Esophagus squamous epithelium (tissue), 5 donors: Measurements from ENCODE around the gene NTN5. TPM values are rescaled to one million over a fixed set of nuclear protein-coding genes. Genes with fewer than 3 reads are reported as not detected.
A peak's percentile ranks its signal among the peaks of the same experiment; 100 is the strongest.

Source experiments
- DNase-seq: peaks from one replicate; lab custom pipeline; 2025; lab: John Stamatoyannopoulos, UW
- H3K27ac ChIP-seq, 4 donors: fragments of 200-600 bp; sonication (generic); one replicate each; pipeline ENCODE4 v1.5.1; 2016 to 2019; ENCODE audit warnings: mild to moderate bottlenecking in 1 of 4
- H3K27me3 ChIP-seq, 4 donors: fragments of 200-600 bp; sonication (generic); 1 replicate in 3 of 4; 2 replicates in 1 of 4; pipeline versions ENCODE4 v1.5.1 to v1.6.0; 2017 to 2021; ENCODE audit warnings: antibody characterized with exemption in 1 of 4
- H3K36me3 ChIP-seq, 3 donors: fragments of 200-600 bp; sonication (generic); one replicate each; pipeline ENCODE4 v1.5.1; 2016 to 2019
- H3K4me1 ChIP-seq, 3 donors: fragments of 200-600 bp; sonication (generic); one replicate each; pipeline ENCODE4 v1.5.1; 2017 to 2019
- H3K4me3 ChIP-seq, 4 donors: fragments of 200-600 bp; sonication (generic); 1 replicate in 3 of 4; 2 replicates in 1 of 4; pipeline ENCODE4 v1.5.1; 2016 to 2019; ENCODE audit warnings: mild to moderate bottlenecking in 2 of 4, moderate library complexity in 1 of 4
- H3K9me3 ChIP-seq, 3 donors: fragments of 200-600 bp; sonication (generic); one replicate each; pipeline ENCODE4 v1.5.1; 2016 to 2019
- POLR2A ChIP-seq, 4 donors: fragments of 450-650 bp; IDR thresholded peaks; one replicate each; pipeline ENCODE4 v1.6.1; 2017; ENCODE audit warnings: antibody characterized with exemption in 4 of 4, mild to moderate bottlenecking in 4 of 4, moderate library complexity in 3 of 4
- WGBS, 2 donors: methylation state at CpG; one replicate each; pipeline ENCODE4 v1.1.5; 2018; 5-methylcytosine and 5-hydroxymethylcytosine counted together
- intact Hi-C: fragments of 100-400 bp; cut with DNase I; formaldehyde crosslinking; loops from one replicate; pipeline ENCODE4 v1.15.0; 2022
- total RNA-seq, 4 donors: library from RNA; depleted of rRNA; stranded (reverse); fragments of >200 nt; gene quantifications; one replicate each; pipeline ENCODE4 v1.1.0, GENCODE V29; 2016
- TF ChIP-seq, protein P1 (sequence below), 6 experiments: fragments of 450-650 bp in 4 of 6; fragments of 200-600 bp in 2 of 6; sonication (generic) in 2 of 6; IDR thresholded peaks; one replicate each; pipeline ENCODE4 v1.5.1; 2016 to 2019; ENCODE audit warnings: antibody characterized with exemption in 6 of 6, mild to moderate bottlenecking in 4 of 6, moderate library complexity in 4 of 6
- donor health status: DM: yes; HTN: yes; CAD: no.

Gene NTN5
- total RNA-seq, 4 donors from 2014 or later, result 0.57 TPM; not detected in 3

DNA sequence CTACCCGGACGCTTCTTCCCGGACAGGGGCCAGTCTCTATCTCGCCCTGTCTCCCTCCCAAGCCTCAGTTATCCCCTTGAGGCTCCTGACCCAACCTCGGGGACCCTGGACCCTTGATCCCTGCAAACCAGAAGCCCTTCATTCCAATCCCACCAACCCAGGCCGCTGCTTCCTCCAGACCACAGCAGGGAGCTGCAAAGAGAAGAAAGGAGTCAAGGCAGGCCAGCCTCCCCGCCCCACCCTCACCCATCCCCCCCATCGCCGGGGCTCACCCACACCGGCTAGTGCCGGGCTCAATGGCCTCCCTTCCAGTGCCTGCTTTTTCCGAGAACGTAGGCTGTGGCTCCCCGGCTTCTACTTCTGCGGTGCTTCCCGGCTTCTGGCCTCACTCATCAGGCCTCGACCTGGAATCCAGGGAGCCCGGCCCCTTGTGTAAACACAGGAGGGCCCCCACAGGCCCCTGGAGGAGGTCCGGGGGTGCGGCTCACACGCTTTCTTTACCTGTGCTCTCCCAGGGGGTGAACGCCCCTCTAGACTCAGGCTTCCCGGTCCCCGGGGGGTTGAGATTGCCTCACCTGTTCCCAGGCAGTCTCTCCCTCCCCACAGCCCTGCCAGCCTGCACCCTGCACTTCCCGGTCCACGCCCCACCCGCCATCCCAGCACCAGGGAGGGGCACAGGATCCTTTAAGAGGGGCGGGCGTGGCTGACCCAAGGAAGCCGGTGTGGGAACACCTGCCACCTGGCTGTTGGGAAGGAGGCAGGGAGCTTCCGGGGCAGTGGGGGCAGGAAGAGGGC lies 58.2 kb downstream of the NTN5 start, which contains the start of gene FAM83E:
FAM83E (minus strand) TSS at position 641 of the 795 bp plus-strand sequence. CDS start 1,704 bp downstream, outside the sequence.
- Histone ChIP-seq H3K36me3 (peaks cover 17 to 32% (median 24%) of the 10 kb centered on the region in 3 donors), H3K4me3 (peak within 1 kb of the TSS; percentile 14 to 96 (median 29)), H3K9me3 (no peaks in the 10 kb centered on the region), H3K27ac (peak within 1 kb of the TSS; percentile 91 to 96 (median 94)), H3K27me3 (no peaks in the 10 kb centered on the region), H3K4me1 (peaks cover 26 to 50% (median 32%) of the 10 kb centered on the region in 3 donors)
- intact Hi-C loops, result no loop called here
- 30 to 33% methylated on average over 15 to 18 of the region's 31 CpGs for WGBS, 2 donors
- peak in 2 of 4 donors; percentile 25 to 45 for TF ChIP-seq POLR2A (IDR thresholded peaks at IDR 0.05)
- TF ChIP-seq, protein P1, sequence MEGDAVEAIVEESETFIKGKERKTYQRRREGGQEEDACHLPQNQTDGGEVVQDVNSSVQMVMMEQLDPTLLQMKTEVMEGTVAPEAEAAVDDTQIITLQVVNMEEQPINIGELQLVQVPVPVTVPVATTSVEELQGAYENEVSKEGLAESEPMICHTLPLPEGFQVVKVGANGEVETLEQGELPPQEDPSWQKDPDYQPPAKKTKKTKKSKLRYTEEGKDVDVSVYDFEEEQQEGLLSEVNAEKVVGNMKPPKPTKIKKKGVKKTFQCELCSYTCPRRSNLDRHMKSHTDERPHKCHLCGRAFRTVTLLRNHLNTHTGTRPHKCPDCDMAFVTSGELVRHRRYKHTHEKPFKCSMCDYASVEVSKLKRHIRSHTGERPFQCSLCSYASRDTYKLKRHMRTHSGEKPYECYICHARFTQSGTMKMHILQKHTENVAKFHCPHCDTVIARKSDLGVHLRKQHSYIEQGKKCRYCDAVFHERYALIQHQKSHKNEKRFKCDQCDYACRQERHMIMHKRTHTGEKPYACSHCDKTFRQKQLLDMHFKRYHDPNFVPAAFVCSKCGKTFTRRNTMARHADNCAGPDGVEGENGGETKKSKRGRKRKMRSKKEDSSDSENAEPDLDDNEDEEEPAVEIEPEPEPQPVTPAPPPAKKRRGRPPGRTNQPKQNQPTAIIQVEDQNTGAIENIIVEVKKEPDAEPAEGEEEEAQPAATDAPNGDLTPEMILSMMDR (IDR thresholded peaks at IDR 0.05), result peak in 4 of 6 experiments; percentile 14 to 55 (median 42)
- DNase-seq, result no peak

DNA sequence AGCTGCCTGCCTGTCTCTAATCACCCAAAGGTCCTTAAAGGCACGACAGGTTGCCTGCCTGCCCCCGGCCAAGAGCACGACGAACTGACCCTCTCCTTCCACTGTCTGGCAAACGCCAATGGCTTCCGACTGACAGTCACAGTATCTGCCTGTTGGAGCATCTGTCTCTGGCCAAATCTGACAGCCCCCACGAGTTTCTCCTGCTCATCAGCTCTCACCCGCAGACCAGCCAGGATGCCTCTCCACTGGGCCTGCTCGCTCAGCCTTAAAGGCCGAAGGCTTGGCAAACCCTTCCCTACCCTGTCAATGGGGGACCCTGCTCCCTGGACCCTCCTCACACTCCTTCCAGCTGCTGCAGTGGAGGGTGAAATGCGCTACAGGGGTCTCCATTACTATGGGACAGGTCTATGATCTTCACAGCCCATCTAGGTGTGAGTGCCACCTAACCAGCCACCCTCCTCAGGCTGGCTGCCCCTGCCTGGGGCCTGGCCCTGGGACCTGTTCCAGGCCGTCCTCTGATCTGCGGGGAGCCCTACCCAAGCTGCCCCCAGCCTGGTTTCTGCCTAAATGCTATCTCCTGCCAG lies 58.9 kb downstream of the NTN5 start:
- DNase-seq, result no peak

DNA sequence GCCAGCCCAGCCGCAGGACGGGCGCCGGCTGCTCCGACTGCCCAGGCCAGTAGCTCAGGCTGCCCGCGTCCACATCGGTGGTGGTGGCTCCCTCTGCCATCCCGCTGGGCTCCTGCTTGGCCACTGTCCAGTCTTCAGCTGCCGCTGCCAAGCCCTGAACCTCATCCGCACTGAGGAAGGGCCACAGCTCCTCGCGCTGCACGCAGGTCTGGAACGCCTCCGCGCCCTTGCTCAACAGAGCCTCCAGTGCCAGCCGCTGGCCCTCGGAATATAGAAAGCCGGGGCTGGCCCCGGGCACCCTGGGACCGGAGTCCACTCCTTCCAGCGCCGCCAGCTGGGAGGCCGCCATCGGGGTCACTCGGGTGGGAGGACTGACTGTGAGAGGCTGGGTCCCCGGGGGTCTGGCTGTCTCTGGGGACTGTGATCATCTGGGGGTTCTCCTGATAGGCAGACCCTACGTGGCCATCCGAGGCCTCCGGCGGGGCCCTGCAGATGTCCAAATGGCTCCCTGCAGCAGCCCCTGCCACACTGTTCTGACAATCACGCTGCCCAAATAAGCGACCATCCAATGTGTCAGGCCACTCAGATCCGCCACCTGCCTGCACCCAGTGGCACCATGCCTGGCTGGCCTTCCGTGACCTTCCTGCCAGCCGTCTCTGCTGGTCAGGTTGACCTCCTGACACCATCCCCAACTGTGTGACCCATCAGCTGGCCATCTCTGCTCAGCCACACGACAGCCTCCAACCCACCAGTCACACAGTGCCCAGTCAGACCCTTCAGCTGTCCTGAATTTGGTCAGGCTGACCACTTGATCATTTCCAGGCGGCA lies 59.6 kb downstream of the NTN5 start:
- Histone ChIP-seq H3K27me3 (no peaks in the 10 kb centered on the region), H3K9me3 (no peaks in the 10 kb centered on the region), H3K4me1 (peaks cover 23 to 49% (median 31%) of the 10 kb centered on the region in 3 donors), H3K27ac (peak overlapping the region in 3 of 4 donors; percentile 93 to 96 (median 96)), H3K4me3 (peak overlapping the region in 1 of 4 donors; percentile 54), H3K36me3 (peaks cover 17 to 32% (median 24%) of the 10 kb centered on the region in 3 donors)
- intact Hi-C loops, result no loop called here
- WGBS, 2 donors, result 73 to 81% methylated on average over 8 to 11 of the region's 39 CpGs
- DNase-seq, result no peak
- TF ChIP-seq, protein P1 (IDR thresholded peaks at IDR 0.05), result no peak
- no peak for TF ChIP-seq POLR2A (IDR thresholded peaks at IDR 0.05)

More for the DNA sequence above, 58.9 kb downstream of the NTN5 start:
- peak overlapping the region; percentile 14 to 54 (median 29) for H3K4me3 ChIP-seq
- intact Hi-C loops, result no loop called here
- no peaks in the 10 kb centered on the region for H3K27me3 ChIP-seq
- peak overlapping the region; percentile 91 to 96 (median 94) for H3K27ac ChIP-seq
- TF ChIP-seq POLR2A (IDR thresholded peaks at IDR 0.05), result no peak
- TF ChIP-seq, protein P1 (IDR thresholded peaks at IDR 0.05), result no peak
- H3K4me1 ChIP-seq, result peaks cover 25 to 48% (median 32%) of the 10 kb centered on the region in 3 donors
- H3K36me3 ChIP-seq, result peaks cover 17 to 32% (median 24%) of the 10 kb centered on the region in 3 donors
- H3K9me3 ChIP-seq, result no peaks in the 10 kb centered on the region
- 60 to 75% methylated on average over 6 to 12 of the region's 13 CpGs for WGBS, 2 donors

DNA sequence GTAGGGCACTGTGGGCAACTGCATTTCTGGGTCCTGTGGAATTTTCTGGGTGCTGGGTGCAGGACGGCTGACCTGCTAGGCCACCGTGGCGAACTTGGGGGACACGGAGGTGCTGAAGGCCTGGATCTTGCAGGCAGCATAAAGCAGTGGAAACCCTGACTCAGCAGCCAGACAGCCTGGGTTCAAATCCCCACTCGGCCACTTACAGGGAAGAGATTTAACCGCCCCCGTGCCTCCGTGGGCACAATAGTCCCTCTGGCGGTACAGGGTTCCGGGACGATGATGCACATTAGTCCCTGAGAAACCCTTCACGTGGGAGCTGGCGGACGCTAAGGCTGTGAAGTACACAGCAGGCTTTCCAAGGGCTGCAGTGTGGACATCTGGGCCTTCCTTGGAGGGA lies 60.9 kb downstream of the NTN5 start:
- Histone ChIP-seq H3K9me3 (no peaks in the 10 kb centered on the region), H3K36me3 (peaks cover 16 to 22% (median 18%) of the 10 kb centered on the region in 3 donors), H3K4me1 (peaks cover 11 to 35% (median 17%) of the 10 kb centered on the region in 3 donors), H3K4me3 (no peak overlapping the region), H3K27ac (no peak overlapping the region), H3K27me3 (no peaks in the 10 kb centered on the region)
- intact Hi-C loops, result no loop called here
- WGBS, 2 donors, result 73 to 84% methylated on average over 7 to 9 of the region's 14 CpGs
- no peak for DNase-seq
- TF ChIP-seq, protein P1 (IDR thresholded peaks at IDR 0.05), result no peak
- no peak for TF ChIP-seq POLR2A (IDR thresholded peaks at IDR 0.05)

Other genes starting within 250 kb of the NTN5 start
- gene GRWD1, start 227.0 kb downstream of the NTN5 start, total RNA-seq, result 10 to 100 TPM; 33.0 to 43.9 (median 34.6) TPM
- 1 to 10 TPM in 1 of 4 donors, under 1 TPM in 3; 0.57 to 1.3 (median 0.92) TPM for gene KCNJ14, start 217.4 kb downstream of the NTN5 start, total RNA-seq
- gene CYTH2, start 203.6 kb downstream of the NTN5 start, total RNA-seq, result 100 to 1,000 TPM in 1 of 4 donors, 10 to 100 TPM in 3; 40.8 to 101 (median 47.8) TPM
- 1 to 10 TPM; 2.1 to 7.8 (median 2.8) TPM for gene LMTK3, start 161.2 kb downstream of the NTN5 start, total RNA-seq
- 100 to 1,000 TPM in 2 of 4 donors, 10 to 100 TPM in 2; 84.8 to 253 (median 150) TPM for gene SULT2B1, start 120.8 kb downstream of the NTN5 start, total RNA-seq
- gene SPACA4, start 66.3 kb downstream of the NTN5 start, total RNA-seq, result 1 to 10 TPM in 3 of 4 donors, not detected in 1; 1.3 to 1.7 (median 1.4) TPM
- 10 to 100 TPM in 1 of 4 donors, 1 to 10 TPM in 3; 3.1 to 12.3 (median 8.6) TPM for gene FAM83E, start 57.9 kb downstream of the NTN5 start, total RNA-seq
- gene RPL18, start 53.8 kb downstream of the NTN5 start, total RNA-seq, result 1,000 to 10,000 TPM; 1,870 to 2,808 (median 2,491) TPM
- gene SPHK2, start 53.5 kb downstream of the NTN5 start, total RNA-seq, result 10 to 100 TPM in 2 of 4 donors, 1 to 10 TPM in 2; 7.0 to 10.9 (median 9.7) TPM
- 10 to 100 TPM in 3 of 4 donors, 1 to 10 TPM in 1; 4.2 to 16.2 (median 11.7) TPM for gene DBP, start 35.6 kb downstream of the NTN5 start, total RNA-seq
- gene CA11, start 26.8 kb downstream of the NTN5 start, total RNA-seq, result 1 to 10 TPM; 1.4 to 6.9 (median 5.2) TPM
- 100 to 1,000 TPM in 1 of 4 donors, 10 to 100 TPM in 3; 12.2 to 125 (median 38.5) TPM for gene FUT2, start 23.0 kb upstream of the NTN5 start, total RNA-seq
- gene MAMSTR, start 46.7 kb upstream of the NTN5 start, total RNA-seq, result 1 to 10 TPM in 1 of 4 donors, under 1 TPM in 1, not detected in 2; 0.57 to 2.0 TPM
- gene RASIP1, start 67.6 kb upstream of the NTN5 start, total RNA-seq, result 1 to 10 TPM; 4.0 to 9.6 (median 6.5) TPM
- 10 to 100 TPM in 1 of 4 donors, 1 to 10 TPM in 2, not detected in 1; 2.3 to 56.0 (median 5.0) TPM for gene IZUMO1, start 73.9 kb upstream of the NTN5 start, total RNA-seq
- gene FUT1, start 79.6 kb upstream of the NTN5 start, total RNA-seq, result 1 to 10 TPM; 3.4 to 6.3 (median 4.8) TPM
- not detected for gene FGF21, start 82.5 kb upstream of the NTN5 start, total RNA-seq
- 10 to 100 TPM; 22.8 to 61.0 (median 42.2) TPM for gene BCAT2, start 138.0 kb upstream of the NTN5 start, total RNA-seq
- gene HSD17B14, start 163.5 kb upstream of the NTN5 start, total RNA-seq, result 1 to 10 TPM in 2 of 4 donors, under 1 TPM in 1, not detected in 1; 0.83 to 9.0 (median 4.8) TPM
- gene PLEKHA4, start 195.6 kb upstream of the NTN5 start, total RNA-seq, result 1 to 10 TPM; 2.8 to 9.0 (median 5.6) TPM
- gene PPP1R15A, start 199.4 kb upstream of the NTN5 start, total RNA-seq, result 10 to 100 TPM; 19.3 to 41.6 (median 33.3) TPM
- gene TULP2, start 225.7 kb upstream of the NTN5 start, total RNA-seq, result not detected
- 100 to 1,000 TPM in 3 of 4 donors, 10 to 100 TPM in 1; 93.5 to 186 (median 157) TPM for gene NUCB1, start 227.3 kb upstream of the NTN5 start, total RNA-seq